Right forelimb (tissue), 1 donor: ENCODE data around the gene SLC44A1.

Experiments
- DNase-seq: peaks from one replicate; pipeline ENCODE4 v3.0.0-alpha.2; 2018

The SLC44A1 gene

GRCh38 chr9:105396901-105397300, 152.4 kb downstream of the SLC44A1 start:
- DNase-seq: no peak

GRCh38 chr9:105399117-105399516, 154.7 kb downstream of the SLC44A1 start:
- DNase-seq: no peak

GRCh38 chr9:105401651-105402050, 157.2 kb downstream of the SLC44A1 start:
- no peak for DNase-seq

GRCh38 chr9:105403552-105404248, 159.2 kb downstream of the SLC44A1 start:
- no peak for DNase-seq

- DNase-seq: no peak
Measured at GRCh38 chr9:105405514-105406131, 161.2 kb downstream of the SLC44A1 start.

GRCh38 chr9:105406369-105406768, 161.9 kb downstream of the SLC44A1 start:
- no peak for DNase-seq

GRCh38 chr9:105413525-105413924, 169.1 kb downstream of the SLC44A1 start:
- DNase-seq: no peak

GRCh38 chr9:105414947-105415661, 170.7 kb downstream of the SLC44A1 start:
- peak; percentile 71 for DNase-seq

GRCh38 chr9:105415662-105415980, 171.2 kb downstream of the SLC44A1 start:
- no peak for DNase-seq

- DNase-seq: no peak
Measured at GRCh38 chr9:105416840-105417239, 172.4 kb downstream of the SLC44A1 start.

GRCh38 chr9:105418588-105419500, 174.4 kb downstream of the SLC44A1 start:
- no peak for DNase-seq

GRCh38 chr9:105419816-105420597, 175.6 kb downstream of the SLC44A1 start:
- no peak for DNase-seq

GRCh38 chr9:105421154-105421553, 176.7 kb downstream of the SLC44A1 start:
- DNase-seq: no peak

GRCh38 chr9:105421864-105422263, 177.4 kb downstream of the SLC44A1 start:
- no peak for DNase-seq

- DNase-seq: no peak
Measured at GRCh38 chr9:105425816-105426433, 181.5 kb downstream of the SLC44A1 start.

- DNase-seq: no peak
Measured at GRCh38 chr9:105426657-105427056, 182.2 kb downstream of the SLC44A1 start.

- no peak for DNase-seq
Measured at GRCh38 chr9:105431424-105432246, 187.2 kb downstream of the SLC44A1 start.

GRCh38 chr9:105432247-105432842, 187.9 kb downstream of the SLC44A1 start:
- no peak for DNase-seq

GRCh38 chr9:105435453-105435852, 191.0 kb downstream of the SLC44A1 start:
- no peak for DNase-seq

GRCh38 chr9:105436783-105437182, 192.3 kb downstream of the SLC44A1 start:
- DNase-seq: no peak
